GM10266 (cell line): ENCODE measurements around the gene SCGB2B2.

Experiments used
- DNase-seq: peaks from one replicate; pipeline ENCODE4 v3.0.0; 2012; ENCODE audit errors: extremely low spot score
- TF ChIP-seq, protein P1 (sequence below): IDR thresholded peaks from 2 replicates; pipeline ENCODE4 v1.5.1; 2012; ENCODE audit warnings: mild to moderate bottlenecking, low read depth; ENCODE audit not compliant: control insufficient read depth, insufficient read depth; ENCODE audit errors: missing control alignments

SCGB2B2 gene

DNA sequence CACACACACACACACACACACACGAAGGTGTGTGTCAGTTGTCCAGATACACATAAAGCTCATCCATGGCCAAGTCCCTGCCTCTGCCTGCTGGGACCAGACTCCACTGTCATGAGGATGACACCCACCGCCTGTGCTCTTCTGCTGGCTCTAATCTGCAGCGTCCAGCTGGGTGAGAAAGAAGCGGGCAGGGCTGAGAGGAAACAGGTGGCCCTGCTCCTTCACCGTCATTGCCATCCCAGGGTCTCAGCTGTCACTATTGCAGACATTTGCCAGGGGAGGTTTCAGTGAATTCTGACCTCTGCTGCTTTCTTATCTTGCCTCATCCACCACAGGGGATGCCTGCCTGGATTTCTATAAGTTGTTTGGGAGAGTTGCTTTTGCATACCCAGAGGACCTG is 31.4 kb downstream of the SCGB2B2 start:
- TF ChIP-seq, protein P1, sequence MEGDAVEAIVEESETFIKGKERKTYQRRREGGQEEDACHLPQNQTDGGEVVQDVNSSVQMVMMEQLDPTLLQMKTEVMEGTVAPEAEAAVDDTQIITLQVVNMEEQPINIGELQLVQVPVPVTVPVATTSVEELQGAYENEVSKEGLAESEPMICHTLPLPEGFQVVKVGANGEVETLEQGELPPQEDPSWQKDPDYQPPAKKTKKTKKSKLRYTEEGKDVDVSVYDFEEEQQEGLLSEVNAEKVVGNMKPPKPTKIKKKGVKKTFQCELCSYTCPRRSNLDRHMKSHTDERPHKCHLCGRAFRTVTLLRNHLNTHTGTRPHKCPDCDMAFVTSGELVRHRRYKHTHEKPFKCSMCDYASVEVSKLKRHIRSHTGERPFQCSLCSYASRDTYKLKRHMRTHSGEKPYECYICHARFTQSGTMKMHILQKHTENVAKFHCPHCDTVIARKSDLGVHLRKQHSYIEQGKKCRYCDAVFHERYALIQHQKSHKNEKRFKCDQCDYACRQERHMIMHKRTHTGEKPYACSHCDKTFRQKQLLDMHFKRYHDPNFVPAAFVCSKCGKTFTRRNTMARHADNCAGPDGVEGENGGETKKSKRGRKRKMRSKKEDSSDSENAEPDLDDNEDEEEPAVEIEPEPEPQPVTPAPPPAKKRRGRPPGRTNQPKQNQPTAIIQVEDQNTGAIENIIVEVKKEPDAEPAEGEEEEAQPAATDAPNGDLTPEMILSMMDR, result no peak
- DNase-seq, result no peak

GRCh38 chr19:34644991-34645461 is 31.9 kb downstream of the SCGB2B2 start:
- no peak for DNase-seq
- TF ChIP-seq, protein P1, result no peak

- TF ChIP-seq, protein P1, result no peak
- no peak for DNase-seq
Measured at GRCh38 chr19:34642241-34642640, 34.7 kb downstream of the SCGB2B2 start.

GRCh38 chr19:34639491-34640085 is 37.4 kb downstream of the SCGB2B2 start:
- peak; percentile 34 for DNase-seq
- TF ChIP-seq, protein P1, result peak; percentile 78

DNA sequence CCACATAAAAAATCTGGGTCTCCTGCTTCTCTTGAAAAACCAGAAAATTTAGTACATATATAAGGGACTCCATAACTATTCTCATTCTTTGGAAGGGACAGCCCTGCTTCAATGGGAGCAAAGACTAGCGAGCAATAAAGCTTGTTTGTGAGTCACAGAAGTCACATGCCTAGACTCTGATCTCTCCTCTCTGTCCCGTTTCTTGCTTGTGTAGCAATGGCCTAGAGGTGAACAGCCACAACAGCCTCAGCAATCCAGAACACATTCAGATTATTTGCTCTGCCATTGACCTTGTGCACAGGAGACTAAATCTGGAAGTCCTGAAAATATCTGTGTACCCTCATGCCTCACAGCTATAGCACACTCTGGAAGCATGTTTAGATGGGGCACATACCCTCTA is 43.2 kb downstream of the SCGB2B2 start:
- DNase-seq, result no peak
- TF ChIP-seq, protein P1, result no peak
